Measurements from ENCODE around the gene ARSB.
A peak's percentile ranks its signal among the peaks of the same experiment; 100 is the strongest.

Gene ARSB

DNA sequence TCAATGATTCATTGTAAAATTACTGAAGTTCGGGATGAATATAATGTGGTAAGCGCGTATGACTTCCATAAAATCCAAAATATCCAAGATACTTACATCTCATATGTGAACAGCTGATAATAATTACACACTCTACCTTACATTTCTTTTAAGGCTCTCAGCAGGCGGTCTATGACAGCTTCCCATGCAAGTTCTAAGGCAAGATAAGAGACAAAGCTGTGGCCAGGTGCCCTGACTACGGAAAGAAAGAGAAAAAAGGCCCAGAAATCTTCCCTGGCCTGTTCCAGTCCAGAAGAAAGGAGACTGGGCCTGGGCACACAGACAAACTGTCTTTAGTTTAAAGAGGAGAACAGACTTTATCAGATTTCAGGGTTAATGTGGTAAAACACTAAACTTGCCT, 69.1 kb downstream of the ARSB start:
- Histone ChIP-seq H3K9me3 (ENCODE audit: control insufficient read depth, low read length) (no peaks in the 10 kb centered on the region), H3K79me1 (replicated peaks; ENCODE audit: low read length, poor library complexity, severe bottlenecking) (peaks cover 3% of the 10 kb centered on the region), H3K9ac (ENCODE audit: low read length) (no peak overlapping the region), H2BK120ac (ENCODE audit: low read depth, low read length) (no peak overlapping the region), H2AFZ (ENCODE audit: low read depth, low read length) (no peak overlapping the region), H3K27me3 (ENCODE audit: control insufficient read depth in 1 of 2, insufficient read depth in 1 of 2, low read length in 2 of 2) (no peaks in the 10 kb centered on the region), H2BK12ac (ENCODE audit: low read length in 2 of 2) (no peak overlapping the region), H2BK5ac (ENCODE audit: low read depth, low read length, poor library complexity, severe bottlenecking) (no peak overlapping the region), H3K23ac (ENCODE audit: low read length in 2 of 2) (no peak overlapping the region), H3K4me3 (ENCODE audit: insufficient read depth in 1 of 2, low read depth in 1 of 2, low read length in 2 of 2) (no peak overlapping the region), H3K36me3 (ENCODE audit: control insufficient read depth in 1 of 2, insufficient read depth in 2 of 2, low read depth in 1 of 2, low read length in 2 of 2) (no peaks in the 10 kb centered on the region), H2BK15ac (ENCODE audit: low read depth, poor library complexity, severe bottlenecking) (no peak overlapping the region), H3K4ac (ENCODE audit: low read depth in 1 of 2, low read length in 2 of 2) (no peak overlapping the region), H3K4me2 (ENCODE audit: low read length, poor library complexity, severe bottlenecking) (no peak overlapping the region), H3K14ac (ENCODE audit: low read length in 2 of 2) (no peak overlapping the region), H4K91ac (ENCODE audit: low read length) (no peak overlapping the region), H3K18ac (ENCODE audit: low read depth in 1 of 2, low read length in 2 of 2) (no peak overlapping the region), H3K27ac (ENCODE audit: low read length, poor library complexity, severe bottlenecking) (no peak overlapping the region), H2AK5ac (ENCODE audit: low read length, severe bottlenecking) (peak overlapping the region; percentile 38), H3K4me1 (ENCODE audit: control insufficient read depth, insufficient read depth, low read depth, low read length) (peaks cover 2% of the 10 kb centered on the region), H4K8ac (ENCODE audit: low read length) (no peak overlapping the region)
- no peak for DNase-seq
- WGBS, result 94% methylated on average over 4 of the region's 5 CpGs

GRCh38 chr5:78915170-78915569, 69.9 kb downstream of the ARSB start:
- no peak overlapping the region for H2BK120ac ChIP-seq (ENCODE audit: low read depth, low read length)
- H3K4ac ChIP-seq (ENCODE audit: low read depth in 1 of 2, low read length in 2 of 2), result no peak overlapping the region
- H2BK15ac ChIP-seq (ENCODE audit: low read depth, poor library complexity, severe bottlenecking), result no peak overlapping the region
- H3K27ac ChIP-seq (ENCODE audit: low read length, poor library complexity, severe bottlenecking), result no peak overlapping the region
- no peak overlapping the region for H4K91ac ChIP-seq (ENCODE audit: low read length)
- no peak overlapping the region for H3K23ac ChIP-seq (ENCODE audit: low read length in 2 of 2)
- H3K18ac ChIP-seq (ENCODE audit: low read depth in 1 of 2, low read length in 2 of 2), result no peak overlapping the region
- no peak overlapping the region for H3K4me3 ChIP-seq (ENCODE audit: insufficient read depth in 1 of 2, low read depth in 1 of 2, low read length in 2 of 2)
- no peak overlapping the region for H2BK5ac ChIP-seq (ENCODE audit: low read depth, low read length, poor library complexity, severe bottlenecking)
- H3K9ac ChIP-seq (ENCODE audit: low read length), result no peak overlapping the region
- H3K79me1 ChIP-seq (replicated peaks; ENCODE audit: low read length, poor library complexity, severe bottlenecking), result no peaks in the 10 kb centered on the region
- H3K27me3 ChIP-seq (ENCODE audit: control insufficient read depth in 1 of 2, insufficient read depth in 1 of 2, low read length in 2 of 2), result no peaks in the 10 kb centered on the region
- 86% methylated on average over 2 of the region's 3 CpGs for WGBS
- H4K8ac ChIP-seq (ENCODE audit: low read length), result no peak overlapping the region
- H2BK12ac ChIP-seq (ENCODE audit: low read length in 2 of 2), result no peak overlapping the region
- H2AK5ac ChIP-seq (ENCODE audit: low read length, severe bottlenecking), result no peak overlapping the region
- no peaks in the 10 kb centered on the region for H3K36me3 ChIP-seq (ENCODE audit: control insufficient read depth in 1 of 2, insufficient read depth in 2 of 2, low read depth in 1 of 2, low read length in 2 of 2)
- H3K9me3 ChIP-seq (ENCODE audit: control insufficient read depth, low read length), result no peaks in the 10 kb centered on the region
- no peaks in the 10 kb centered on the region for H3K4me1 ChIP-seq (ENCODE audit: control insufficient read depth, insufficient read depth, low read depth, low read length)
- no peak overlapping the region for H3K4me2 ChIP-seq (ENCODE audit: low read length, poor library complexity, severe bottlenecking)
- no peak overlapping the region for H3K14ac ChIP-seq (ENCODE audit: low read length in 2 of 2)
- no peak for DNase-seq
- H2AFZ ChIP-seq (ENCODE audit: low read depth, low read length), result no peak overlapping the region

GRCh38 chr5:78912811-78913210, 72.3 kb downstream of the ARSB start:
- H2BK5ac ChIP-seq (ENCODE audit: low read depth, low read length, poor library complexity, severe bottlenecking), result no peak overlapping the region
- H3K9ac ChIP-seq (ENCODE audit: low read length), result no peak overlapping the region
- no peak overlapping the region for H2BK12ac ChIP-seq (ENCODE audit: low read length in 2 of 2)
- no peaks in the 10 kb centered on the region for H3K79me1 ChIP-seq (replicated peaks; ENCODE audit: low read length, poor library complexity, severe bottlenecking)
- H3K4me2 ChIP-seq (ENCODE audit: low read length, poor library complexity, severe bottlenecking), result no peak overlapping the region
- whole genome bisulfite sequencing, result 86% methylated on average over 6 of the region's 7 CpGs
- H3K4me3 ChIP-seq (ENCODE audit: insufficient read depth in 1 of 2, low read depth in 1 of 2, low read length in 2 of 2), result no peak overlapping the region
- H3K9me3 ChIP-seq (ENCODE audit: control insufficient read depth, low read length), result no peaks in the 10 kb centered on the region
- H3K4ac ChIP-seq (ENCODE audit: low read depth in 1 of 2, low read length in 2 of 2), result no peak overlapping the region
- H3K23ac ChIP-seq (ENCODE audit: low read length in 2 of 2), result no peak overlapping the region
- H3K4me1 ChIP-seq (ENCODE audit: control insufficient read depth, insufficient read depth, low read depth, low read length), result peaks cover 2% of the 10 kb centered on the region
- no peak overlapping the region for H3K14ac ChIP-seq (ENCODE audit: low read length in 2 of 2)
- H2AK5ac ChIP-seq (ENCODE audit: low read length, severe bottlenecking), result no peak overlapping the region
- no peaks in the 10 kb centered on the region for H3K27me3 ChIP-seq (ENCODE audit: control insufficient read depth in 1 of 2, insufficient read depth in 1 of 2, low read length in 2 of 2)
- no peak overlapping the region for H2BK15ac ChIP-seq (ENCODE audit: low read depth, poor library complexity, severe bottlenecking)
- DNase-seq, result no peak
- H3K27ac ChIP-seq (ENCODE audit: low read length, poor library complexity, severe bottlenecking), result no peak overlapping the region
- no peak overlapping the region for H4K91ac ChIP-seq (ENCODE audit: low read length)
- no peak overlapping the region for H4K8ac ChIP-seq (ENCODE audit: low read length)
- no peak overlapping the region for H3K18ac ChIP-seq (ENCODE audit: low read depth in 1 of 2, low read length in 2 of 2)
- H3K36me3 ChIP-seq (ENCODE audit: control insufficient read depth in 1 of 2, insufficient read depth in 2 of 2, low read depth in 1 of 2, low read length in 2 of 2), result no peaks in the 10 kb centered on the region
- H2AFZ ChIP-seq (ENCODE audit: low read depth, low read length), result no peak overlapping the region
- no peak overlapping the region for H2BK120ac ChIP-seq (ENCODE audit: low read depth, low read length)

DNA sequence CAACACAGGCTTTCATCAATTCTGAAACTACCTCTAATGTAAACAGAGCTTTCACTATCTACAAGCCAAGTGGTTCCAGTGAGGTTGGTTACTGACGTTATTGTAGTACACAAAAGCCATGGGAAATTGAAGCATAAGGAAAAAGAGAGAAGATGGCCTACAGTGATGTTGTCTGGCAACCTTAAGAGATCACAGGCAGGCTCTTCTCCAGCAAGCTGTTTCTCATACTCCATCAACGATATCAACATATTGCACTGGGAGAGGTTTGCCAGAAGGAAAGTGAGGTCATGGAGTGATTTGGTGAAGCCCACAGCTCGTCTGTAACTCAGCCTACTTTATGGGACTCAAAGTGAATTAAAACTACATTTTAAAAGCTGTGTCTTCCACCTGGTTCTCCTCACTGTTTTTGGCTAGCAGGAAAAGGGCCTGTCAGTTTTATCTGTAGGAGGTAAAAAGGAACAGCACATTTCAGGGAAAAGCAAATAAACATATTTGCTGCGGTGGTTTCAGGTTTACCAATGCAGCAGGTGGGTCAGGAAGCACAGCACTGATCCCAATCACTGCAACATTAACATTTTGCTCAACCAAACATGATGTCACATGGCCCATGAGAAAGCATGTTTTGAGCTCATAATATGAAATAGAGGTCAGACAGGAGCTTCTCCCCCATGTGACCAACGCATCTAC, 72.9 kb downstream of the ARSB start:
- Histone ChIP-seq H3K14ac (ENCODE audit: low read length in 2 of 2) (no peak overlapping the region), H3K18ac (ENCODE audit: low read depth in 1 of 2, low read length in 2 of 2) (no peak overlapping the region), H2BK5ac (ENCODE audit: low read depth, low read length, poor library complexity, severe bottlenecking) (no peak overlapping the region), H3K36me3 (ENCODE audit: control insufficient read depth in 1 of 2, insufficient read depth in 2 of 2, low read depth in 1 of 2, low read length in 2 of 2) (no peaks in the 10 kb centered on the region), H2BK15ac (ENCODE audit: low read depth, poor library complexity, severe bottlenecking) (no peak overlapping the region), H3K4me2 (ENCODE audit: low read length, poor library complexity, severe bottlenecking) (no peak overlapping the region), H4K8ac (ENCODE audit: low read length) (no peak overlapping the region), H3K79me1 (replicated peaks; ENCODE audit: low read length, poor library complexity, severe bottlenecking) (no peaks in the 10 kb centered on the region), H3K4ac (ENCODE audit: low read depth in 1 of 2, low read length in 2 of 2) (no peak overlapping the region), H2AK5ac (ENCODE audit: low read length, severe bottlenecking) (no peak overlapping the region), H3K4me1 (ENCODE audit: control insufficient read depth, insufficient read depth, low read depth, low read length) (peaks cover 2% of the 10 kb centered on the region), H3K9me3 (ENCODE audit: control insufficient read depth, low read length) (no peaks in the 10 kb centered on the region), H2BK120ac (ENCODE audit: low read depth, low read length) (no peak overlapping the region), H4K91ac (ENCODE audit: low read length) (no peak overlapping the region), H2AFZ (ENCODE audit: low read depth, low read length) (no peak overlapping the region), H3K4me3 (ENCODE audit: insufficient read depth in 1 of 2, low read depth in 1 of 2, low read length in 2 of 2) (no peak overlapping the region), H3K27ac (ENCODE audit: low read length, poor library complexity, severe bottlenecking) (no peak overlapping the region), H3K9ac (ENCODE audit: low read length) (no peak overlapping the region), H3K27me3 (ENCODE audit: control insufficient read depth in 1 of 2, insufficient read depth in 1 of 2, low read length in 2 of 2) (no peaks in the 10 kb centered on the region), H3K23ac (ENCODE audit: low read length in 2 of 2) (no peak overlapping the region), H2BK12ac (ENCODE audit: low read length in 2 of 2) (no peak overlapping the region)
- WGBS, result 72% methylated on average over 5 of the region's 5 CpGs
- DNase-seq, result peak; percentile 58
